ENCODE results near the gene DHH.

DHH gene

DNA sequence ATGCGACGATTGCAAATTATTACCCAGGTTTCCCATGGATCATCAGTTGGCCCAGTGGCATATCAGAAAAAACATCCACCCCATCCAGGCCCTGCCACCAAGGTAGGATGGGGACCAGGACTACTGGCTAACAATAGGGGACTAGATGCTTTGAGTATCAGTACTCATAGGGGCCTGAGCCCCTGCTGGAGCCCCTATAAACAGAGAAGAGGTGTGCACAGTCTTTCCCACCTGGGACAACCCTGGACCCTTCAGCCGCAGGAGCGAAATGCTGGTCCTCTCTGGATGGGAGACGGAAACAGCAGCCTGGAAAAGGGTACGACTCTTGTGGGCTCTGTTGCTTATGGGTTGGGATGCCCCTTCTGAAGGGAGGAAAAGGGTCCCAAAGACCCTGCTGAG, 5.7 kb downstream of the DHH start:
- TF ChIP-seq, protein P1, sequence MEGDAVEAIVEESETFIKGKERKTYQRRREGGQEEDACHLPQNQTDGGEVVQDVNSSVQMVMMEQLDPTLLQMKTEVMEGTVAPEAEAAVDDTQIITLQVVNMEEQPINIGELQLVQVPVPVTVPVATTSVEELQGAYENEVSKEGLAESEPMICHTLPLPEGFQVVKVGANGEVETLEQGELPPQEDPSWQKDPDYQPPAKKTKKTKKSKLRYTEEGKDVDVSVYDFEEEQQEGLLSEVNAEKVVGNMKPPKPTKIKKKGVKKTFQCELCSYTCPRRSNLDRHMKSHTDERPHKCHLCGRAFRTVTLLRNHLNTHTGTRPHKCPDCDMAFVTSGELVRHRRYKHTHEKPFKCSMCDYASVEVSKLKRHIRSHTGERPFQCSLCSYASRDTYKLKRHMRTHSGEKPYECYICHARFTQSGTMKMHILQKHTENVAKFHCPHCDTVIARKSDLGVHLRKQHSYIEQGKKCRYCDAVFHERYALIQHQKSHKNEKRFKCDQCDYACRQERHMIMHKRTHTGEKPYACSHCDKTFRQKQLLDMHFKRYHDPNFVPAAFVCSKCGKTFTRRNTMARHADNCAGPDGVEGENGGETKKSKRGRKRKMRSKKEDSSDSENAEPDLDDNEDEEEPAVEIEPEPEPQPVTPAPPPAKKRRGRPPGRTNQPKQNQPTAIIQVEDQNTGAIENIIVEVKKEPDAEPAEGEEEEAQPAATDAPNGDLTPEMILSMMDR (IDR thresholded peaks at IDR 0.05; ENCODE audit: control extremely low read depth, extremely low read depth, low read depth, missing control alignments): no peak
- ChIA-PET CTCF (interaction anchor here (0.6 to 12.8 kb wide), 45 partner anchors 10 to 426 kb away, joined by 3 to 369 read pairs (median 6); partner anchors contain the start of genes DDN, DDX23, DHH and LMBR1L), POLR2A (interaction anchor here (1.4 kb wide), 1 partner anchor 42 kb away, joined by 6 read pairs; the partner anchor contains the start of gene TUBA1B)
- DNase-seq (ENCODE audit: extremely low spot score): no peak

- CTCF ChIA-PET: interaction anchor here (0.6 to 12.8 kb wide), 65 partner anchors 9 to 426 kb away, joined by 3 to 369 read pairs (median 5); partner anchors contain the start of genes DDN, DDX23, DHH and KMT2D
Observed at GRCh38 chr12:49088150-49088931, 6.3 kb downstream of the DHH start.

GRCh38 chr12:49086116-49086515, 8.5 kb downstream of the DHH start:
- DNase-seq (ENCODE audit: extremely low spot score): no peak
- CTCF ChIA-PET: interaction anchor here (0.8 to 12.8 kb wide), 12 partner anchors 7 to 181 kb away, joined by 3 to 369 read pairs (median 19); partner anchors contain the start of genes DDN, DHH and LMBR1L
- POLR2A ChIA-PET: no interaction called here
- TF ChIP-seq, protein P1 (IDR thresholded peaks at IDR 0.05; ENCODE audit: control extremely low read depth, extremely low read depth, low read depth, missing control alignments): no peak

More at GRCh38 chr12:49088150-49088931, 6.3 kb downstream of the DHH start:
- TF ChIP-seq, protein P1 (IDR thresholded peaks at IDR 0.05; ENCODE audit: control extremely low read depth, extremely low read depth, low read depth, missing control alignments): peak; percentile 92
- POLR2A ChIA-PET: interaction anchor here (1.4 kb wide), 1 partner anchor 42 kb away, joined by 6 read pairs; the partner anchor contains the start of gene TUBA1B
- DNase-seq (ENCODE audit: extremely low spot score): peak; percentile 83

DNA sequence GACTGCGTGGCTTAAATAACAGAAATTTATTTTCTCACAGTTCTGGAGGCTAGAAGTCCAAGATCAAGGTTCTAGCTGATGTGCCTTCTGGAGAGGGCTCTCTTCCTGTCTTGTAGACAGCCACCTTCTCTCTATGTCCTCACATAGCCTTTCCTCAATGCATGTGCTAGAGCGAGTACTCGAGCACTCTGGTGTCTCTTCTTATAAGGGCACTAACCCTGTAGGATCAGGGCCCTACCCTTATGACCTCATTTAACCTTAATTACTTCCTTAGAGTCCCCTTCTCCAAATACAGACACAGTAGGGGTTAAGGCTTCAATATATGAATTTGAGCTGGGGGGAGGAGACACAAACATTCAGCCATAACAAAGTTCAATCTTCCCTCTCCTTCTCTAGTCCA, 10.2 kb downstream of the DHH start:
- POLR2A ChIA-PET: interaction anchor here (0.5 kb wide), 1 partner anchor 25 kb away, joined by 3 read pairs; no protein-coding TSS in a partner anchor
- CTCF ChIA-PET: interaction anchor here (1.0 to 12.8 kb wide), 8 partner anchors 11 to 275 kb away, joined by 3 to 369 read pairs (median 4); partner anchors contain the start of genes DHH, LMBR1L and TUBA1B
- TF ChIP-seq, protein P1 (IDR thresholded peaks at IDR 0.05; ENCODE audit: control extremely low read depth, extremely low read depth, low read depth, missing control alignments): no peak
- DNase-seq (ENCODE audit: extremely low spot score): no peak

GRCh38 chr12:49079793-49080192, 14.8 kb downstream of the DHH start:
- TF ChIP-seq, protein P1 (IDR thresholded peaks at IDR 0.05; ENCODE audit: control extremely low read depth, extremely low read depth, low read depth, missing control alignments): no peak
- ChIA-PET POLR2A (interaction anchor here (0.6 kb wide), 1 partner anchor 29 kb away, joined by 7 read pairs; no protein-coding TSS in a partner anchor), CTCF (interaction anchor here (1.5 to 12.8 kb wide), 5 partner anchors 8 to 23 kb away, joined by 5 to 369 read pairs (median 14); partner anchors contain the start of genes DHH, LMBR1L and RHEBL1)
- no peak for DNase-seq (ENCODE audit: extremely low spot score)

- no peak for DNase-seq (ENCODE audit: extremely low spot score)
- ChIA-PET CTCF (interaction anchor here (1.0 to 5.2 kb wide), 5 partner anchors 16 to 60 kb away, joined by 3 to 81 read pairs (median 12); partner anchors contain the start of genes LMBR1L and TUBA1B), POLR2A (no interaction called here)
- TF ChIP-seq, protein P1 (IDR thresholded peaks at IDR 0.05; ENCODE audit: control extremely low read depth, extremely low read depth, low read depth, missing control alignments): no peak
Observed at GRCh38 chr12:49070971-49071370, 23.6 kb downstream of the DHH start.
